Measurements from ENCODE around the gene CCDC167. TPM values are rescaled to one million over a fixed set of nuclear protein-coding genes. Genes with fewer than 3 reads are reported as not detected.

Gene CCDC167
- total and polyA plus RNA-seq, 2 of the 8 experiments (the other 6 are each of a cell fraction or from before 2014, with no cell fraction given), result 11.0 to 26.5 TPM

DNA sequence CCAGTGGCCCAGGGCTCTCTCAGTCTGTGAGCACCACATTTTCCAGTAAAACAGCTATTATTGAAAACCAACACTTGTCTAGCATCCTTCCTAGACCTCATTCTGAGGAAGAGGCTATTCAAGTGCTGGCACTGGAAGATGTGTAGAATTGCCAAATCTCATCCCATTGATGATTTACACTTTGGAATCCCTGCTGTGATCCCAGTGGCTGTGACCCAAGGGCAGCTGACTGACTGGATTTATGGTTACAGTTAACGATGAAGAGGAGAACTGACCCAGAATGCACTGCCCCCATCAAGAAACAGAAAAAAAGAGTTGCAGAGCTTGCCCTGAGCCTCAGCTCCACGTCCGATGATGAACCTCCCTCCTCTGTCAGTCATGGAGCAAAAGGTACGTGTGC lies 64.3 kb downstream of the CCDC167 start (continued):
- TF ChIP-seq, protein P1, sequence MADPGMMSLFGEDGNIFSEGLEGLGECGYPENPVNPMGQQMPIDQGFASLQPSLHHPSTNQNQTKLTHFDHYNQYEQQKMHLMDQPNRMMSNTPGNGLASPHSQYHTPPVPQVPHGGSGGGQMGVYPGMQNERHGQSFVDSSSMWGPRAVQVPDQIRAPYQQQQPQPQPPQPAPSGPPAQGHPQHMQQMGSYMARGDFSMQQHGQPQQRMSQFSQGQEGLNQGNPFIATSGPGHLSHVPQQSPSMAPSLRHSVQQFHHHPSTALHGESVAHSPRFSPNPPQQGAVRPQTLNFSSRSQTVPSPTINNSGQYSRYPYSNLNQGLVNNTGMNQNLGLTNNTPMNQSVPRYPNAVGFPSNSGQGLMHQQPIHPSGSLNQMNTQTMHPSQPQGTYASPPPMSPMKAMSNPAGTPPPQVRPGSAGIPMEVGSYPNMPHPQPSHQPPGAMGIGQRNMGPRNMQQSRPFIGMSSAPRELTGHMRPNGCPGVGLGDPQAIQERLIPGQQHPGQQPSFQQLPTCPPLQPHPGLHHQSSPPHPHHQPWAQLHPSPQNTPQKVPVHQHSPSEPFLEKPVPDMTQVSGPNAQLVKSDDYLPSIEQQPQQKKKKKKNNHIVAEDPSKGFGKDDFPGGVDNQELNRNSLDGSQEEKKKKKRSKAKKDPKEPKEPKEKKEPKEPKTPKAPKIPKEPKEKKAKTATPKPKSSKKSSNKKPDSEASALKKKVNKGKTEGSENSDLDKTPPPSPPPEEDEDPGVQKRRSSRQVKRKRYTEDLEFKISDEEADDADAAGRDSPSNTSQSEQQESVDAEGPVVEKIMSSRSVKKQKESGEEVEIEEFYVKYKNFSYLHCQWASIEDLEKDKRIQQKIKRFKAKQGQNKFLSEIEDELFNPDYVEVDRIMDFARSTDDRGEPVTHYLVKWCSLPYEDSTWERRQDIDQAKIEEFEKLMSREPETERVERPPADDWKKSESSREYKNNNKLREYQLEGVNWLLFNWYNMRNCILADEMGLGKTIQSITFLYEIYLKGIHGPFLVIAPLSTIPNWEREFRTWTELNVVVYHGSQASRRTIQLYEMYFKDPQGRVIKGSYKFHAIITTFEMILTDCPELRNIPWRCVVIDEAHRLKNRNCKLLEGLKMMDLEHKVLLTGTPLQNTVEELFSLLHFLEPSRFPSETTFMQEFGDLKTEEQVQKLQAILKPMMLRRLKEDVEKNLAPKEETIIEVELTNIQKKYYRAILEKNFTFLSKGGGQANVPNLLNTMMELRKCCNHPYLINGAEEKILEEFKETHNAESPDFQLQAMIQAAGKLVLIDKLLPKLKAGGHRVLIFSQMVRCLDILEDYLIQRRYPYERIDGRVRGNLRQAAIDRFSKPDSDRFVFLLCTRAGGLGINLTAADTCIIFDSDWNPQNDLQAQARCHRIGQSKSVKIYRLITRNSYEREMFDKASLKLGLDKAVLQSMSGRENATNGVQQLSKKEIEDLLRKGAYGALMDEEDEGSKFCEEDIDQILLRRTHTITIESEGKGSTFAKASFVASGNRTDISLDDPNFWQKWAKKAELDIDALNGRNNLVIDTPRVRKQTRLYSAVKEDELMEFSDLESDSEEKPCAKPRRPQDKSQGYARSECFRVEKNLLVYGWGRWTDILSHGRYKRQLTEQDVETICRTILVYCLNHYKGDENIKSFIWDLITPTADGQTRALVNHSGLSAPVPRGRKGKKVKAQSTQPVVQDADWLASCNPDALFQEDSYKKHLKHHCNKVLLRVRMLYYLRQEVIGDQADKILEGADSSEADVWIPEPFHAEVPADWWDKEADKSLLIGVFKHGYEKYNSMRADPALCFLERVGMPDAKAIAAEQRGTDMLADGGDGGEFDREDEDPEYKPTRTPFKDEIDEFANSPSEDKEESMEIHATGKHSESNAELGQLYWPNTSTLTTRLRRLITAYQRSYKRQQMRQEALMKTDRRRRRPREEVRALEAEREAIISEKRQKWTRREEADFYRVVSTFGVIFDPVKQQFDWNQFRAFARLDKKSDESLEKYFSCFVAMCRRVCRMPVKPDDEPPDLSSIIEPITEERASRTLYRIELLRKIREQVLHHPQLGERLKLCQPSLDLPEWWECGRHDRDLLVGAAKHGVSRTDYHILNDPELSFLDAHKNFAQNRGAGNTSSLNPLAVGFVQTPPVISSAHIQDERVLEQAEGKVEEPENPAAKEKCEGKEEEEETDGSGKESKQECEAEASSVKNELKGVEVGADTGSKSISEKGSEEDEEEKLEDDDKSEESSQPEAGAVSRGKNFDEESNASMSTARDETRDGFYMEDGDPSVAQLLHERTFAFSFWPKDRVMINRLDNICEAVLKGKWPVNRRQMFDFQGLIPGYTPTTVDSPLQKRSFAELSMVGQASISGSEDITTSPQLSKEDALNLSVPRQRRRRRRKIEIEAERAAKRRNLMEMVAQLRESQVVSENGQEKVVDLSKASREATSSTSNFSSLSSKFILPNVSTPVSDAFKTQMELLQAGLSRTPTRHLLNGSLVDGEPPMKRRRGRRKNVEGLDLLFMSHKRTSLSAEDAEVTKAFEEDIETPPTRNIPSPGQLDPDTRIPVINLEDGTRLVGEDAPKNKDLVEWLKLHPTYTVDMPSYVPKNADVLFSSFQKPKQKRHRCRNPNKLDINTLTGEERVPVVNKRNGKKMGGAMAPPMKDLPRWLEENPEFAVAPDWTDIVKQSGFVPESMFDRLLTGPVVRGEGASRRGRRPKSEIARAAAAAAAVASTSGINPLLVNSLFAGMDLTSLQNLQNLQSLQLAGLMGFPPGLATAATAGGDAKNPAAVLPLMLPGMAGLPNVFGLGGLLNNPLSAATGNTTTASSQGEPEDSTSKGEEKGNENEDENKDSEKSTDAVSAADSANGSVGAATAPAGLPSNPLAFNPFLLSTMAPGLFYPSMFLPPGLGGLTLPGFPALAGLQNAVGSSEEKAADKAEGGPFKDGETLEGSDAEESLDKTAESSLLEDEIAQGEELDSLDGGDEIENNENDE (IDR thresholded peaks at IDR 0.05; ENCODE audit: insufficient replicate concordance, low read length), result no peak
- TF ChIP-seq HDAC2 (IDR thresholded peaks at IDR 0.05; ENCODE audit: borderline replicate concordance in 1 of 2, low read depth in 2 of 2, low read length in 2 of 2) (no peak), BACH1 (IDR thresholded peaks at IDR 0.05; ENCODE audit: low read length) (no peak), POU5F1 (IDR thresholded peaks at IDR 0.05; ENCODE audit: low read depth, low read length) (no peak), TBP (IDR thresholded peaks at IDR 0.05; ENCODE audit: low read depth, low read length) (no peak), GTF2F1 (IDR thresholded peaks at IDR 0.05; ENCODE audit: borderline replicate concordance, low read depth, low read length) (no peak), FOSL1 (IDR thresholded peaks at IDR 0.05; ENCODE audit: insufficient read depth, low read depth, low read length) (no peak)
